Gastroesophageal sphincter (tissue), 4 donors: ENCODE results near the gene PDIA5. TPM values are rescaled to one million over a fixed set of nuclear protein-coding genes. Genes with fewer than 3 reads are reported as not detected.

Source experiments
- ATAC-seq: fragments of 150-250 bp; one replicate; pipeline ENCODE4 v1.9.1; 2016; ENCODE audit warnings: mild to moderate bottlenecking, moderate library complexity
- H3K27ac ChIP-seq, 4 donors: fragments of 200-600 bp; sonication (generic) in 3 of 4; 1 replicate in 3 of 4; 2 replicates in 1 of 4; pipeline ENCODE4 v1.5.1; 2016 to 2019
- H3K27me3 ChIP-seq: fragments of 200-600 bp; sonication (generic); one replicate; pipeline ENCODE4 v1.5.1; 2019
- H3K36me3 ChIP-seq, 2 donors: fragments of 200-600 bp; sonication (generic); one replicate each; pipeline ENCODE4 v1.5.1; 2019; ENCODE audit warnings: control low read depth in 1 of 2
- H3K4me1 ChIP-seq, 3 donors: fragments of 200-600 bp; sonication (generic); 1 replicate in 2 of 3; 2 replicates in 1 of 3; pipeline ENCODE4 v1.5.1; 2016 to 2019; ENCODE audit warnings: control low read depth in 2 of 3
- H3K4me3 ChIP-seq, 2 donors: fragments of 200-600 bp; sonication (generic); one replicate each; pipeline ENCODE4 v1.5.1; 2019; ENCODE audit warnings: mild to moderate bottlenecking in 1 of 2, moderate library complexity in 1 of 2
- H3K9me3 ChIP-seq, 3 donors: fragments of 200-600 bp; sonication (generic); one replicate each; pipeline ENCODE4 v1.5.1; 2017 to 2019; ENCODE audit warnings: control low read depth in 2 of 3
- EP300 ChIP-seq: sonication (generic); formaldehyde crosslinking; IDR thresholded peaks from one replicate; pipeline ENCODE4 v1.6.1; 2017; ENCODE audit warnings: antibody characterized with exemption, mild to moderate bottlenecking
- POLR2A ChIP-seq, 2 donors: fragments of 450-650 bp; IDR thresholded peaks; one replicate each; pipeline ENCODE4 v1.6.1; 2017; ENCODE audit warnings: antibody characterized with exemption in 2 of 2, mild to moderate bottlenecking in 2 of 2, moderate library complexity in 1 of 2
- POLR2AphosphoS5 ChIP-seq: sonication (generic); formaldehyde crosslinking; IDR thresholded peaks from one replicate; pipeline ENCODE4 v1.6.1; 2017; ENCODE audit warnings: antibody characterized with exemption
- WGBS, 2 donors: methylation state at CpG; one replicate each; pipeline ENCODE4 v1.1.5; 2018; ENCODE audit warnings: low coverage in 1 of 2; 5-methylcytosine and 5-hydroxymethylcytosine counted together
- total RNA-seq, 4 donors: library from RNA; depleted of rRNA; stranded (reverse); fragments of >200 nt; gene quantifications; one replicate each; pipeline ENCODE4 v1.1.0, GENCODE V29; 2016
- TF ChIP-seq, protein P1 (sequence below), 4 experiments: fragments of 200-600 bp in 2 of 4; fragments of 450-650 bp in 2 of 4; sonication (generic) in 1 of 4; IDR thresholded peaks; one replicate each; pipeline ENCODE4 v1.5.1; 2017 to 2019; ENCODE audit warnings: antibody characterized with exemption in 4 of 4, mild to moderate bottlenecking in 2 of 4, moderate library complexity in 2 of 4

PDIA5 gene
- total RNA-seq, 4 donors from 2014 or later, result 9.0 to 19.8 (median 16.9) TPM

DNA sequence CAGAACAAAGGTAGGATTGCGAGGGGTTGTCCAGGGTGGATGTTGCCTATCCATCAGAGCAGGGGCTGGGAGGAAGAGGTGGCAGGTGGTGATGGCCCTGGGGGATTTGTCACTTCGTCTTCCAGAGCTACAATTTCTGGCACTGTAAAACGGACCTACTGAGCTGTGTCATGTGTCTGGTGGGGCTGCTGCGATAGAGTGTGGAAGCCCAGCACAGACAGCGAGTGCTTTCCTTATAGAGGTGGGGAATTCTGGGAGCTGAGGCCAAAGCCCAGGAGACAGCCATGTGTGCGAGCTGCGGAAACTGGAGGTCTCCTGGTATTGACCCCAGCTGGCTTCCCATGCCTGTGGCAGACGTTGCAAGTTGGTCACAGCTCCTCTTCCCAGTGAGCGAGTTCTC, 73.7 kb downstream of the PDIA5 start:
- Histone ChIP-seq H3K36me3 (peaks cover 0 to 64% of the 10 kb centered on the region in 2 donors), H3K4me1 (no peaks in the 10 kb centered on the region), H3K4me3 (no peak overlapping the region), H3K27me3 (no peaks in the 10 kb centered on the region), H3K27ac (no peak overlapping the region), H3K9me3 (no peaks in the 10 kb centered on the region)
- TF ChIP-seq EP300 (no peak), POLR2A (IDR thresholded peaks at IDR 0.05) (no peak), POLR2AphosphoS5 (no peak)
- TF ChIP-seq, protein P1, sequence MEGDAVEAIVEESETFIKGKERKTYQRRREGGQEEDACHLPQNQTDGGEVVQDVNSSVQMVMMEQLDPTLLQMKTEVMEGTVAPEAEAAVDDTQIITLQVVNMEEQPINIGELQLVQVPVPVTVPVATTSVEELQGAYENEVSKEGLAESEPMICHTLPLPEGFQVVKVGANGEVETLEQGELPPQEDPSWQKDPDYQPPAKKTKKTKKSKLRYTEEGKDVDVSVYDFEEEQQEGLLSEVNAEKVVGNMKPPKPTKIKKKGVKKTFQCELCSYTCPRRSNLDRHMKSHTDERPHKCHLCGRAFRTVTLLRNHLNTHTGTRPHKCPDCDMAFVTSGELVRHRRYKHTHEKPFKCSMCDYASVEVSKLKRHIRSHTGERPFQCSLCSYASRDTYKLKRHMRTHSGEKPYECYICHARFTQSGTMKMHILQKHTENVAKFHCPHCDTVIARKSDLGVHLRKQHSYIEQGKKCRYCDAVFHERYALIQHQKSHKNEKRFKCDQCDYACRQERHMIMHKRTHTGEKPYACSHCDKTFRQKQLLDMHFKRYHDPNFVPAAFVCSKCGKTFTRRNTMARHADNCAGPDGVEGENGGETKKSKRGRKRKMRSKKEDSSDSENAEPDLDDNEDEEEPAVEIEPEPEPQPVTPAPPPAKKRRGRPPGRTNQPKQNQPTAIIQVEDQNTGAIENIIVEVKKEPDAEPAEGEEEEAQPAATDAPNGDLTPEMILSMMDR (IDR thresholded peaks at IDR 0.05), result no peak
- WGBS, 2 donors, result 83 to 100% methylated on average over 1 to 9 of the region's 9 CpGs
- ATAC-seq, result no peak

DNA sequence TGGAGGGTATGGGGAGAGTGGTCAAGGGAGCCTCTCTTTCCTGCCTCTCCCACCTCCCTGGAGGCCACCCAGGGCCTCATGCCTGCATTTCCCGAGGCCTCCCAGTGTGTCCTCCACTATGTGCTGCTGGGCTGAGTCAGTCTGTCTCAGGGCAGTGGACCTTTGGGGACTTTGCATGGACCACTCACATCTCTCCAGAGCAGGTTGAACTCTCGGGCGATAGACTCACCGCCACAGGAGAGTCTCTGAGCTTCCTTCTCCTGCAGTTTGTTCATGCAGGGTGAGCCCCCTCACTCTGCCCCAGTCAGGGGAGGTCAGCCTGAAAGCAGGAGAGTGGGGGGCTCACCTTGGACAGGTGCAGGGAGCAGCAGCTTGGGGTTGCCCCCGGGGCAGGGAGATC, 74.5 kb downstream of the PDIA5 start:
- no peak for ATAC-seq
- H3K4me1 ChIP-seq, result no peaks in the 10 kb centered on the region
- H3K36me3 ChIP-seq, result peaks cover 0 to 71% of the 10 kb centered on the region in 2 donors
- H3K4me3 ChIP-seq, result no peak overlapping the region
- 100% methylated on average over 1 of the region's 5 CpGs for WGBS, 2 donors
- H3K27ac ChIP-seq, result no peak overlapping the region
- H3K27me3 ChIP-seq, result no peaks in the 10 kb centered on the region
- no peaks in the 10 kb centered on the region for H3K9me3 ChIP-seq
- TF ChIP-seq, protein P1 (IDR thresholded peaks at IDR 0.05), result no peak
- no peak for TF ChIP-seq EP300
- no peak for TF ChIP-seq POLR2A (IDR thresholded peaks at IDR 0.05)
- no peak for TF ChIP-seq POLR2AphosphoS5

DNA sequence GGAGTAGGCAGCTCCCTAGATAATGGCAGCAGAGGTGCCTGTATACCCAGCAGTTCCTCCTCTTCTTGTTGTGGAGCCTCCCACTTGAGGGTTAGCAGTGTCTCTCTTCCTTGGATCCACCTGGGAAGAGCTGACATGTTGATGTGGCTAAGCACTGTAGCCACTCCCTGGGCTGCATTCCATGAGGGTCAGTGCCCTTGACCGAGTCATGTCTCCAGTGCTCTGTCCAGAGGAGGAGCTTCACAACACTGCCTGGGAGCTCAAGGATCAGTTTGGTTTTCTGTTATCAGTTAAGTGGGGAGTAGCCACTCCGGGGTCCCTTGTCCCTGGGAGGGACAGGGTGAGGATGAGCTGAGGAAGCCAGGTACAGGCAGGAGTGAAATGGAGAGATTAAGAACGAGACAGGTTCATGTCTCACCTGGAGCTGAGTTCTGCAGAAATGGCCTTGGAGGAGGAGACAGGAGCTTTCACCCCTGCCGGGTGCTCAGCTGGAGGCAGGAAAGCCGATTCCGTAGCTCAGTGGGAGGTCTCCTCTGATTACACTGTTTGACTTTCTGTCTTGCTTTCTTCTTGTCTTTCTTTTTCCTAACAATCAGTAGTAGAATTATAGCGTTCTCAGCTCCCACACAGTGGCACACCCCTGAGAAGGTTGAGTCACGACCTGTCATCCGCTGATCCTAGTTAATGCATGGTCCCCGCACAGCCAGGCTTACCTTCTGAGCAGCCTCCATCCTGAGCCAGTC, 77.0 kb downstream of the PDIA5 start:
- 35 to 60% methylated on average over 3 to 6 of the region's 10 CpGs for WGBS, 2 donors
- H3K27ac ChIP-seq, result no peak overlapping the region
- no peaks in the 10 kb centered on the region for H3K4me1 ChIP-seq
- no peaks in the 10 kb centered on the region for H3K9me3 ChIP-seq
- no peak overlapping the region for H3K4me3 ChIP-seq
- ATAC-seq, result no peak
- peaks cover 0 to 88% of the 10 kb centered on the region in 2 donors for H3K36me3 ChIP-seq
- no peaks in the 10 kb centered on the region for H3K27me3 ChIP-seq
- no peak for TF ChIP-seq POLR2A (IDR thresholded peaks at IDR 0.05)
- TF ChIP-seq POLR2AphosphoS5, result no peak
- TF ChIP-seq EP300, result no peak
- TF ChIP-seq, protein P1 (IDR thresholded peaks at IDR 0.05), result no peak

DNA sequence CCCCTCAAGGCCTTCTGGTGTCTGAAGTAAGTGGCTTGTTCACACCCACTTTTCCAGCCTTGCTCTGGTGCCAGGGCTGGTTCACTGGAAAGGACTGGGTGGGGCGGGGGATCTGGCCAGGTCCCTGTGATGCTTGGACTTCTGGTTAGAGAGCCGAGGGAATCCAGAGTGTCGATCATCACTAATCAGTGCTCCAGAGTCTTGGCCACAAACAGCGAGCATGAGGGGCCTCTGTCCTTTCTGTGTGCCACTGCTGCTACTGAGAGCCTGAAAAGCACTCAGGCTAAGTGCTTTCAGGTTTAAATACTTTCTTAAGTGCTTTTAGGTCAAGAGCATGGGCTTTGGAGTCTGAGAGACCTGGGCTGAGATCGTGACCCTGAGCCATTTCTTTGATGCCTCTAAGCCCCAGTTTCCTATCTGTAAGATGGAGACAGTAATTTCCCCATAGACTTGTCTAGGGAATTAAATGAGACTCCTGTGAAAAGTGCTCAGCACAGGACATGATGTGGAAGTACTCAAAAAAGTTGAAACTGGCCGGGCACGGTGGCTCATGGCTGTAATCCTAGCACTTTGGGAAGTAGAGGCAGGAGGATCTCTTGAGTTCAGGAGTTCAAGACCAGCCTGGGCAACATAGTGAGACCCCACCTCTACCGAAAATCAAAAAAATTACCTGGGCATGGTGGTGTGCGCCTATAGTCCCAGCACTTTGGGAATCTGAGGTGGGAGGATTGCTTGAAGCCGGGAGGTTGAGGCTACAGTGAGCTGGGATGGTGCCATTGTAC, 81.1 kb downstream of the PDIA5 start:
- no peak overlapping the region for H3K27ac ChIP-seq
- no peak for ATAC-seq
- H3K4me1 ChIP-seq, result no peaks in the 10 kb centered on the region
- no peak for TF ChIP-seq POLR2AphosphoS5
- no peak for TF ChIP-seq EP300
- no peak for TF ChIP-seq POLR2A (IDR thresholded peaks at IDR 0.05)
- TF ChIP-seq, protein P1 (IDR thresholded peaks at IDR 0.05), result no peak
- no peak overlapping the region for H3K4me3 ChIP-seq
- H3K9me3 ChIP-seq, result no peaks in the 10 kb centered on the region
- H3K36me3 ChIP-seq, result peaks cover 0 to 94% of the 10 kb centered on the region in 2 donors
- WGBS, 2 donors, result 91 to 100% methylated on average over 2 to 6 of the region's 10 CpGs
- no peaks in the 10 kb centered on the region for H3K27me3 ChIP-seq
